Kidney glomerular epithelial cell (primary cell): ENCODE data around the gene TBX1.
"Not testable (repeated sequence)": the region's sequence is repeated elsewhere in the genome, so short reads cannot be mapped to it uniquely, and the experiment has no call there.

Experiments
- DNase-seq: peaks from one replicate; lab custom pipeline; 2025; lab: John Stamatoyannopoulos, UW

Gene TBX1

DNA sequence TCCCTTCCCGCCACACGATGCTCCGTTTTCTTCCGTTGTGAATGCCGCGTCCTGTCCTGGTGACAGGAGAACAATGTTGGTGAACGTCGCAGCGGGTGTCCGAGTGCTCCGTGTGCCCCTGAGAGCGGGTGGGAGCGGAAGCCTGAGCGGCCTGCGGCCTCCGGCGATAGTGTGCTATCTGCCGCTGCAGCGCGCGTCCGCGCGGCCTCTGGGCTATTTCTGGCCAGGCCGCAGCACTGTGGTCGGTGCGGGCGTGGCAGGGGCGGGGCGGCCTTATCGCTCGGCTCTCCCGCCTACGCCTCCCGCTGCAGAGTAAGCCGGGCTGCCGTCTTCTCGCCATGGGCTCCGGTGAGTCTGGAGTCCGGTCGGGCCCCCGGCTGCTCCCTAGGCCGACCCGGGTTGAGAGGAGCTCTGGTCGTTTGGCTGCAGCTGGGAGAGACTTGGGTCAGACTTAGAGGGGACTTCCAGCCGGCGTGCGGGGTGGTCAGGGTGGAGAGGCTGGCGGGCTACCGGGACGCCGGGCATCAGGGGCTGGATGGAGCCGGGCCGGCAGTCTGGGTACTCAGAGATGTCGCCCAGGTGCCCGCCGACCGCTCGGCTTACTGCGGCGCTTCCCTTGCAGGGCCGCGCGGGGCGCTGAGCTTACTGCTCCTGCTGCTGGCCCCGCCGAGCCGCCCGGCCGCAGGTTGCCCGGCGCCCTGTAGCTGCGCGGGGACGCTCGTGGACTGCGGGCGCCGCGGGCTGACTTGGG, 37.2 kb upstream of the TBX1 start, which contains the start of gene GP1BB:
TSS of gene GP1BB (plus strand) at position 308 of the 751 bp plus-strand sequence. CDS start at position 339, 31 bp downstream.
- no peak for DNase-seq

DNA sequence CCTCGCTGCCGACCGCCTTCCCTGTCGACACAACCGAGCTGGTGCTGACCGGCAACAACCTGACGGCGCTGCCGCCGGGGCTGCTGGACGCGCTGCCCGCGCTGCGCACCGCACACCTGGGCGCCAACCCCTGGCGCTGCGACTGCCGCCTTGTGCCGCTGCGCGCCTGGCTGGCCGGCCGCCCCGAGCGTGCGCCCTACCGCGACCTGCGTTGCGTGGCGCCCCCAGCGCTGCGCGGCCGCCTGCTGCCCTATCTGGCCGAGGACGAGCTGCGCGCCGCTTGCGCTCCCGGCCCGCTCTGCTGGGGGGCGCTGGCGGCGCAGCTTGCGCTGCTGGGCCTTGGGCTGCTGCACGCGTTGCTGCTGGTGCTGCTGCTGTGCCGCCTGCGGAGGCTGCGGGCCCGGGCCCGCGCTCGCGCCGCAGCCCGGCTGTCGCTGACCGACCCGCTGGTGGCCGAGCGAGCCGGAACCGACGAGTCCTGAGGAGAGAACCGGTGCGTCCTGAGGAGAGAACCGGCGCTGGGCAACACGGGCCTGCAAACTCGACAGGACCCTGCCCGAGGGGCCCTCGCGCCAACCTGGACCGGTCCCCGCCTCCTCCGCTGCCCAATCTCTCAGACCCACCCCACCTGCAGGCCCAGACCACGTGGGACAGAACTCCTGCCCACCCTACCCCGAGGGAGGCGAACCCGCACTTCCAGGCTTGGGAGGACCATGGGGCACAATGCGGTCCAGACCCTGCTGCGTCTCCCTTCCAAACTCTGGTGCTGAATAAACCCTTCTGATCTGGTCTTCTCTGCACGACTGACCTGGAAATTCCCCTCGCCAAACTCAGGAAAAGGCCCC, 36.4 kb upstream of the TBX1 start:
- peak; percentile 21 for DNase-seq

DNA sequence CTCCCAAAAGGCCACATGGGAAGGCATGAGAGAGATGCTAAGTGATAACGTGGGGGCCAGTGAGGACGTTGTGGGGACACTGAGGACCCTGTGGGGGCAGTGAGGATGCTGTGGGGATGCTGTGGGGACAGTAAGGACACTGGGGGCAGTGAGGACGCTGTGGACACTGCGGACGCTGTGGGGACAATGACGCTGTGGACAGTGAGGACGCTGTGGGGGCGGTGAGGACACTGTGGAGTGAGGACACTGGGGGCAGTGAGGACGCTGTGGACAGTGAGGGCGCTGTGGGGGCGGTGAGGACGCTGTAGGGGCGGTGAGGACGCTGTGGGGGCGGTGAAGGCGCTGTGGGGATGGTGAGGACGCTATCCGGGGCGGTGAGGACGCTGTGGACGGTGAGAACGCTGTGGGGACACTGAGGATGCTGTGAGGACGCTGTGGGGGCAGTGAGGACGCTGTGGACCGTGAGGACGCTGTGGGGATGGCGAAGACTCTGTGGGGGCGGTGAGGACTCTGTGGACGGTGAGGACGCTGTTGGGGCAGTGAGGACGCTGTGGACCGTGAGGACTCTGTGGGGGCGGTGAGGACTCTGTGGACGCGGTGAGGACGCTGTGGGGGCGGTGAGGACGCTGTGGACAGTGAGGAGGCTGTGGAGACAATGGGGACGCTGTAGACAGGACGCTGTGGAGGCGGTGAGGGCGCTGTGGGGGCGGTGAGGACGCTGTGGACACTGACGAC, 35.5 kb upstream of the TBX1 start:
- DNase-seq, result no peak

DNA sequence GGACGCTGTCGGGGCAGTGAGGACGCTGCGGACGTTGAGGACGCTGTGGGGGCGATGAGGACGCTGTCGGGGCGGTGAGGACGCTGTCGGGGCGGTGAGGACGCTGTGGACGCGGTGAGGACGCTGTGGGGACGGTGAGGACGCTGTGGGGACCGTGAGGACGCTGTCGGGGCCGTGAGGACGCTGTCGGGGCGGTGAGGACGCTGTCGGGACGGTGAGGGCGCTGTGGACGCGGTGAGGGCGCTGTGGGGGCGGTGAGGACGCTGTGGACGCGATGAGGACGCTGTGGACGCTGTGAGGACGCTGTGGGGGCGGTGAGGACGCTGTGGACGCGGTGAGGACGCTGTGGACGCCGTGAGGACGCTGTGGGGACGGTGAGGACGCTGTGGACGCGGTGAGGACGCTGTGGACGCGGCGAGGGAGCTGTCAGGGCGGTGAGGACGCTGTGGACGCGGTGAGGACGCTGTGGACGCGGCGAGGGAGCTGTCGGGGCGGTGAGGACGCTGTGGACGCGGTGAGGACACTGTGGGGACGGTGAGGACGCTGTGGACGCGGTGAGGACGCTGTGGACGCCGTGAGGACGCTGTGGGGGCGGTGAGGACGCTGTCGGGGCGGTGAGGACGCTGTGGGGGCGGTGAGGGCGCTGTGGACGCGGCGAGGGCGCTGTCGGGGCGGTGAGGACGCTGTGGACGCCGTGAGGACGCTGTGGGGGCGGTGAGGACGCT, 34.4 kb upstream of the TBX1 start:
- not testable (repeated sequence) for DNase-seq

DNA sequence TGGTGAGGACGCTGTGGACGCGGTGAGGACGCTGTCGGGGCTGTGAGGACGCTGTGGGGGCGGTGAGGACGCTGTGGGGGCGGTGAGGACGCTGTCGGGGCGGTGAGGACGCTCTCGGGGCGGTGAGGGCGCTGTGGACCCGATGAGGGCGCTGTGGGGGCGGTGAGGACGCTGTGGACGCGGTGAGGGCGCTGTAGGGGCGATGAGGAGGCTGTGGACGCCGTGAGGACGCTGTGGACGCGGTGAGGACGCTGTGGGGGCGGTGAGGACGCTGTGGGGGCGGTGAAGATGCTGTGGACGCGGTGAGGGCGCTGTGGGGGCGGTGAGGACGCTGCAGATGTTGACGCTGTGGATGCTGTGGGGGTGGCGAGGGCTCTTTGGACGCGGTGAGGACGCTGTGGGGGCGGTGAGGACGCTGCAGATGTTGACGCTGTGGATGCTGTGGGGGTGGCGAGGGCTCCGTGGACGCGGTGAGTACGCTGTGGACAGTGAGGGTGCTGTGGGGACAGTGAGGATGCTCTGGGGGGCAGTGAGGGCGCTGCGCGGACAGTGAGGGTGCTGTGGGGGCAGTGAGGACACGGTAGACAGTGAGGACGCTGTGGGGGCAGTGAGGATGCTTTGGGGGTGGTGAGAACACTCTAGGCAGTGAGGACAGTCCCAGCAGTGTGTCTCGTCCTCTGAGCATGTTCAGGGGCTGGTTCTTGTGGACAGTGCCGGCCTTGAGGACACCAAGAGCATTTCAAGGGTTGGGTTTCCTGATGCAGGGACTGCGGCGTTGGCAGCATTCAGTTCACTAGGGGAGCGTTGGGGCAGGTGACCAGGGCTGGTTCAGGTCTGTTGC, 33.0 kb upstream of the TBX1 start:
- no peak for DNase-seq

DNA sequence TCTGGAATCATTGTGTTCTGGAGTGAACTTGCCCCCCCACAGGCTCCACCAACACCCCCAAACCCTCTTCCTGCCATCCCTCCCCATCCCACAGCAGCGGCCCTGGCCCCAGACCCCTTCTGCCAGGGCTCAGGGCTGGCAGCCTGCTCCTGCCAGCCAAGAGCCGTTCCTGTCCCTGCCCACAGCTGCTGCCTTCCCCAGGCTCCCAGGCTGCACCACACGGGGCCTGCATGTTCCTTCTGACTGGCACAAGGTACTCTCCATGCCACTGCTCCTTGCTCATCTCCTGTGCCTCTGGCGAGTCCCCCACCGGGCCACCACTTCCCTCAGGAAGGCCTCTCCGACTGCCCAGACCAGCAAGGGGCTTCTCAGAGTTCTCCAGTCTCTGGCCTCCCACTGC, 32.3 kb upstream of the TBX1 start:
- no peak for DNase-seq

DNA sequence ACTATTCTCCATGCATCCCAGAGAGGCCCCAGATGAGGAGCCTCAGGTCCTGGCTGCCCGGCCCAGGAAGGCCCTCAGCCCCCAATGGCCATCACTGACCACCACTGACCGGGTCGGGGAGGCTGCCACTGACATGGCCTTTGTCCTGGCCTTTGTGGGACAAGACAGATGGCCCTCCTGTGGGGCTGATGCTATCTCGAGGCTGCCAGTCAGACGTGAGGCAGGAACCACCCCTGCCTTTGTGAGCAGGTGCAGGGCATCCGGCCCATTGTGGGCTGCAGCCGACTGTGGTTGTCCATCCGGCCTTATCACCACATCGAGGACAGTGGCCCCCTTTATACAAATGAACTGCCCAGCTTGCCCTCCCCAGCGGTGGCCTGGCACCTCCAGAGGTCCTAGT, 31.7 kb upstream of the TBX1 start:
- DNase-seq, result no peak

DNA sequence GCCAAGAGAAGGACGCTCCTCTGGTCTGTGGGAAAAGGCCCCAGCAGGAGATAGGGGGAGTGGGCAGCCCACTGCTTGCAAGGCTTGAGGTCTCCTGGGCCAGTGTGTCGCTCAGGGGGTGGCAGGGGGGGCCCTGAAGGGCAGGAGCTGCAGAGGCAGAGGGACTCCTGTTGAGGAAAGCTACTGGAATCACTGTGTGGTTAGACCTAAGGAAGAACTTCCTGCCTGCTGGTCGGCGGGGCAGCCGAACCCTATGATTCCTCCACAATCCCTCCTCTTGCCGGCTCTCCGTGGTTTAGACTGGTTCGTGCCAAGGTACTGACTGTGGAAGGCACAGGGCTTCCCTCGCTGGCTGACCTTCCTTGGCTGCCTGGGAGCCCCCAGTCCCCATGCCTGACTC, 31.1 kb upstream of the TBX1 start:
- DNase-seq, result no peak

DNA sequence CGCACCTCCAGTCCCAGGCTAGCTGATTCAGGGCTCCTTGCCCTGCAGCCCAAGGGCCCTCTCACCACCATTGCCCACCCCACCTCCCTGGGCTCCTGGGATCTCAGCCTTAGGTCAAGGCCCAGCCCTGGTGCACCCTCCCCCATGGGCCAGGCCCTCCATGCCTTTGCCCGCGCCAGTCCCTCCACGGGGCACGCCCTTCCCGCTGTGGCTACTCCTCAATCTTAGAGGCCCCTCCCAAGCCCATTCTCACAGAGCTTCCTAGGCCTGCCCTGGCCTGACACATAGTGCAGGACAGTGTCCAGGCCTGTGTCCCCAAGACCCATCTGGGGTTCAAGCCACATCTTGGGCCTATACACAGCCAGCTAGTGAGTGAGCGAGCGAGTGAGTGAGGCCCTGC, 30.4 kb upstream of the TBX1 start:
- no peak for DNase-seq

DNA sequence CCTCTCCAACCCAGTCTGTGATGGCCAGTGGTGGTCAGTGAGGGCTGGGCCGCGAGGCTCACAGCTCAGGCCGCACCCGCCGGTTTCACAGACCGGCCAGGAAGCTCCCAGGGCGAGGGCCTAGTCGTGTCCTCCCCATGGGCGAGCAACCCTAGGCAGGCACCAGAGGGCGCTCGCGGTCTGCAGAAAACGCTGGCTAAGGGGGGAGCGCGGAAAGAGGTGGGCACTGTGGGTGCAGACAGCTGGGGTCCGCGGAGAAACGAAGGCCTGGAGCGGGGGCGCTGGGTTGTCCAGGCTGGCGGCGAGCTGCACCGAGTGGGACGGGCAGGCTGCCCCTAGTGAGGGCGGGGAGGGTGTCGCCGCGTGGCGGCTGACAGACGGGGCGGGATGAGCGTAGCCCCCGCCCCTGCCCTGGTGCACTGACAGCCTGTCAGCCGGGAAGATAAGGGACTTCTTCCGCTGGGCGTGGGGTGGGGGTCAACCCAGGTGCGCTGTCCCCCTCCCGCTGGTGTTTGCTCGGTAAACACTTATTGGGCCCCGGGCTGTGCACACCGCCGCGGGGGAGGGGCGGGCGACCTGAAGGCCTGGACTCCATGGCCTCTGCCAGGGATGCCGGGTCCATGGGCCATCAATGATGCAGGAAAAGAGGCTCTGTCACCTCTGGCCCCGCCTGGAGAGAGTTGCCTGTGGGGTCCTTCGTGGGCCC, 29.8 kb upstream of the TBX1 start:
- DNase-seq, result peak; percentile 19

DNA sequence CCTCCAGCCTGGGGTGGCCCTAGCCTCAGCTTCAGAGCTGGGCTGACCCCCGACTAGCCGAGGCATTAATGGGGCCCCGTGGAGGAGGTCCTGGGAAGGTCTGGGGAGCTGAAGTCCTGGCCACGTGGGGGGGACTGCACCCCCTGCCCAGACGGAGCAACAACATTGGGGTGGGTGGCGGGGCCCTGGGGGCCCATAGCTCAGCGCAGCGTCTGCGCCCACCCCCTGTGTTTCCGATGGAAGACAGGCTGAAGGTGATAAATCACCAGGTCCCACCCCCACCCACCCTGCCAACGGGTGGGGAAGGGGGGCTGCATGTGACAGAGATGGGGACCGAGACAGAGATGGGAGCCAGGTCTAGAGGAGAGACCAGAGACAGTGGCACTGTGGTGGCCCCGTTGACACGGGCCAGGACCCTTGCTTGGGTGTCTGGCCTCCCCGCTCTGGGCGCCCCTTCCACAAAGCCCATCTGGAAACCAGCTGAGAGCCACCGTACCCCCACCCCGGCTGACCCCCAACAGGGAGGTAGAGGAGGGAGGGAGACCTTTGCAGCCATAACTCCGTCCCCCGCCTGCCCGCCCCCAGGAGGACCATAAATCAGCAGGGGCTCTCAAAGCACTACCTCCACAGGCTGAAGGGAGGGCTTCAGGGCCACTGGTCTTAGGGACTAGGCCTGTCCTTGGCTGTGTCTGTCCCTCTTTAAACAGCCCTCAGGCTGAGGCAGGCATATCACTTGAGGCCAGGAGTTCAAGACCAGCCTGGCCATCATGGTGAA, 29.0 kb upstream of the TBX1 start:
- no peak for DNase-seq

DNA sequence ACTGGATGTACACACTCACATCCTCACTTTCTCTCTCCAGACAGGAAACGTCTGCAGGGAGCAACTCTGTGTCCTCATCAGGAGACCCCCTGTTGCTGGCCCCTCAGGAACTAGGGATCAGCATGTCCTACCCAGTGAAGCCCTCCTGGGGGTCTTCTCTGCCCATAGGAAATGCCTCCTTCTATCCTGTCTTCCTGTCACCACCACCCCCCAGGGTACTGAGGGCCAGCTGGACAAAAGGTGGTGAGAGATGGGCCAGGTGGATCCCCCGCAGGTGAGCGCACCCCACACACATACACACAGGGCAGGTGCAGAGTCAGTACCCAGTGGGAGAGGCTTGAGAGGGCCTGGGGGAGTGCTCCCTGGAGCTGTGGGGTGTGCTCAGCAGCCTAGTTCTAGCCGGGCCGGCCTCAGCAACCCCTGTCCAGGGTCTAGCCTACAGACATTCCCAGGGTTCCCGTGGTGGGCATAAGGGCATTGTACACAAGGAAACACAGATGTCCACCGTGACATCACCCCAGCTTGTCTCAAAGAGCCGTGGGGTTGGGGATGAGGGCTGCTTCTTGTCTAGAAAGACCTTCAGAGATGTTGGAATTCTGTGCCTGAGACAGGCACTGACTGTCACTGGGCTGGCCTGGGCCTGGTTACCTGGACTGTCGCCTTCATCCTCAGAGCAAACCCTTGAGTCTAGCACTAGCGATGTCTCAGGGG, 28.0 kb upstream of the TBX1 start:
- DNase-seq, result no peak

DNA sequence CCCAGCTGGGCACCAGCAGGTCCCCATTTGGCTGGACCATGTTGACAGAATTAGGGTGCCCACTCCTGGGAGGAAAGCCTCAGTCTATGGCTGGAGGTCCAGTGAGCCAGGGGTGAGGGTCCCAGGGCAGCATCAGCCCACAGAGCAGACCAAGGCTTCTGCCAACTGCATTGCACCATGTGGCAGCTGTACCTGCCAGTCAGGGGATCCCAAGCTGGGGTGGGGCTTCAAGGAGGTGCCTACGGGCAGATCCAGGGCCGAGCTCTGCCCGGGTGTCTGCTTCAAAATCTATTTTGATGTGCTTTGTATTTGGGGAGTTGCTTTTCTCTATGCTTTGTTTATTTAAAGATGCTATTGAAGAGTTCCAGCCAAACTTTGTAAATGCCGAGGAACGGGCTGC, 26.8 kb upstream of the TBX1 start:
- DNase-seq, result no peak

DNA sequence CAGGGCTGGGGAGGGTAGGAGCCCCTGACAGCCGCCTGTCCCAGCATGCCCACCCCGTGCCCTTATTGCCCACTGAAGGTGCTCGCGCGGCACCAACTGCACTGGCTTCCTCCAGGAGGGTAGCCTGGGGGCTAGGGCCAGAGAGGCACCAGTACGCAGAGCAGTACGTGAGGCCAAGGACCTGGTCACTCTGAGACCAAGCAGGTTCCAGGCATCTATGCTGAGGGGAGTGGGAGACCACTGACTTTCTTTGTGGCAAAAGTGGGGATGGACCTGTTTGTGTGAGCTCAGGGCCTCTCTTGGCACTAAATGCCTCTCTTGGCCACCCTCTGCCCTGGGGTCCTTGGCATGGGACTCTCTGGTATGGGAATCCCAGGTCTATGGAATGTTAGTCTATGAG, 26.4 kb upstream of the TBX1 start:
- no peak for DNase-seq

DNA sequence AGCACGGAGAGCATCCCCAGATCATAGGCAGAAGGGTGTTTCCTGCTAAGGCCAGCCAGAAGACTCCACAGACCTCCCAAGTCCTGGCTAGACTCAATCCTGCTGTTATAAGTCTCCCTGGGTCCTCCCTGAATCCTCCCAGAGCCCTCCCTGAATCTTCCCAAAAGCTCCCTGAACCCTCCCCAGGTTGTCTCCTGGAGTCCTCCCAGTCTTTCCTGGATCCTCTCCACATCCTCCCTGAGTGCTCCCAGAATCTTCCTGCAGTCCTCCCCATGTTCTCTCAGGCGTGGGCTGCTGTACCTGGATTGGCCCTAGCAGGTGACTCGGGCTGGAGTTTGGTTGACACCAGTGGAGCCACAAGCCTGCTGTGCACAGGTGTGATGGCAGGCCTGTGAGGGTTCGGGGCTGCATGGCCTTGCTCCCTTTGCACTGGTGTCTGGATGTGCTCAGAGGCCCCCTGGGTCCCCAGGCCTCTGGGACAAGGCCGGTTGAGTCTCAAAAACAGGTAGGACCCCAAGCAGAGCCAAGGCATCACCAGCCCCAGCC, 25.7 kb upstream of the TBX1 start:
- DNase-seq, result no peak

DNA sequence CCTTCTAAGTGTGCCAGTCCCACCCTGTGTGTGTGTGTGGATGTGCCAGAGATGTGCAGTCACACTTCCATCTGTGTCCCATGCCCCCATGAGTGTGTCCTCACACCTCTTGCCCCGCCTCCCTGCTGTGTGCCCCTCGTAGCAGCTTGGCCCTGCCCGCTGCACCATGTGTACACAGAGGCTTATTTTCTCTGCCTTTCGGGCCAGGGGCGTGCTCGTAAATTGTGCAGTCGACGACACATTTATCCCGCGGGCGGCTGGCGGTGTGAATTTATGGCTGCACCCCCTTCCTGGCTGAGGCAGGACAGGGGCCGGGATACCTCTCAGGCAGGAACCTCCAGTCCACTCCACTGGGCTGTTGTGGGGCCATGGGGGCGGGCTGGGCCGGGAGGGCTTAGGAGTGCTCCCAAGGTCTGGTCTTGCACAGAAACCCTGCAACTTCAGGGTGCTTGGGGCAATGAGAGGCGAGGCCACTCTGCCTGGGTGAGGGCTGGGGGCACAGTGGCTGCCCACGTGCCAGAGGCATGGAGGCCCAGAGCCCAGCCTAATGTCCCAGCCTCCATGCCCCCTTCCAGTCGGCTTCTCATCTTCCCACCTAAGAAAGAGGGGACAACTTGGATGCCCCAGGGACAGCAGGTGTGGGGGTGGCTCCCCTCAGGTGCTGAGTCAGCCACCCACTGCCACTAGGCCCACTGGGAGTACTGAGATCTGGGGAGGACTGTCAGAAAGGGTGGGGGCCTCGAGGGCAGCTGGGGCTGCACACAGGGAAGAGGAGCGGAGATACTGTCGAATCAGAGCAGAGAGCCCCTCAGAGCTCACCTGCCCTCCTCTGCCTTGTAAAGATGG, 24.7 kb upstream of the TBX1 start:
- no peak for DNase-seq

DNA sequence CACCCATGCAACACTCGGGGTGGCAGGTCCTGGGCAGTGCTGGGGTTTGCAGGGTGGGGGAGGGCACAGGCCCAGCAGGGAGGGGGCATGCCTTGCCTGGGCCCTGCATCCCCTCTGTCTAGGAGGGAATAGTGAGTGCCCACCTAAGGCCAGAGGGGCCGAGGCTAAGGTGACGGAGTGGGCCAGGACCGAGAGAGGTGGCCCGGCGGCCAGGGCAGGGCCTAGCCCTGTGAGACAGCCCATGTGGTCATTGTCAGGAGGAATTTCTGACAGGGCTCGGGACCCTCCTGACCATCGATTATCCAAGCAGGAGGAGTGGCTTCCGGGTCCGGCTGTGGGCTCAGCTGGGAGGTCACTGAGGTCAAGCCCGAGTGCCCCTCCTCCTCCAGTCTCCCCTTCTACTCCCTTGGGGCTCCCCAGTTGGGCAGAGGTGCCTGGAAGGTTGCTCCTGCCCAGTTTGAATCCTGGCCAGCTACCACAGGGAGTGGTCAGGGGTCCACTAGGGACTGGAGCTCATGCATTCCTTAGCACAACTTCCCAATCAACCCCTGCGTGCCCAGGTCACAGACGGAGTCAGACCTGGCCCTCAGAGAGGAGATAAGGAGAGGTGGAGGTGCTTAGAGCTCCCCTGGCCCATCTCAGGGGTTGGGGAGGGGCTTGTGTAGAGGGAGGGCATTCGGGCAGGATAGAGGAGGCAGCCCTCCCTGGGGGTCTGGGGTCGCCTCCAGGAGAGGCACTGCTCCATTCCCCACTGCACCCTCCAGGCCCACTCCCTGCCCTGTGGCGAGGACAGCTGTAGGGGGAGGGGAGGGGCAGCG, 22.5 kb upstream of the TBX1 start:
- DNase-seq, result no peak
